Occipital lobe (tissue), 2 donors: Measurements from ENCODE around the gene CGNL1. TPM values are rescaled to one million over a fixed set of nuclear protein-coding genes. Genes with fewer than 3 reads are reported as not detected.

Experiments
- DNase-seq: peaks from one replicate; lab custom pipeline; 2025; lab: John Stamatoyannopoulos, UW
- total RNA-seq: library from RNA; depleted of rRNA; stranded (reverse); fragments of >200 nt; gene quantifications from one replicate; pipeline ENCODE4 v1.2.3, GENCODE V29; 2014

The CGNL1 gene
- 5.3 TPM for total RNA-seq

- no peak for DNase-seq
Measured at GRCh38 chr15:57375827-57376695, at the start of gene CGNL1. Gene CGNL1, plus strand, starts transcription at chr15:57376505. Its CDS starts 61,495 bp downstream, at chr15:57438000.

GRCh38 chr15:57327985-57328471, 48.3 kb upstream of the CGNL1 start:
- no peak for DNase-seq

GRCh38 chr15:57328479-57328878, 47.8 kb upstream of the CGNL1 start:
- no peak for DNase-seq

GRCh38 chr15:57328897-57329296, 47.4 kb upstream of the CGNL1 start:
- no peak for DNase-seq

- no peak for DNase-seq
Measured at GRCh38 chr15:57329582-57330367, 46.5 kb upstream of the CGNL1 start.

GRCh38 chr15:57330619-57331340, 45.5 kb upstream of the CGNL1 start:
- no peak for DNase-seq

GRCh38 chr15:57332326-57332725, 44.0 kb upstream of the CGNL1 start:
- DNase-seq = no peak

- DNase-seq = no peak
Measured at GRCh38 chr15:57333487-57333886, 42.8 kb upstream of the CGNL1 start.

- no peak for DNase-seq
Measured at GRCh38 chr15:57334257-57334656, 42.0 kb upstream of the CGNL1 start.

- no peak for DNase-seq
Measured at GRCh38 chr15:57335293-57335715, 41.0 kb upstream of the CGNL1 start.

- no peak for DNase-seq
Measured at GRCh38 chr15:57335719-57336118, 40.6 kb upstream of the CGNL1 start.

- DNase-seq = no peak
Measured at GRCh38 chr15:57337868-57338411, 38.4 kb upstream of the CGNL1 start.

- DNase-seq = no peak
Measured at GRCh38 chr15:57339321-57339720, 37.0 kb upstream of the CGNL1 start.

- DNase-seq = peak; percentile 16
Measured at GRCh38 chr15:57340682-57341259, 35.5 kb upstream of the CGNL1 start.

GRCh38 chr15:57343048-57343447, 33.3 kb upstream of the CGNL1 start:
- no peak for DNase-seq

- DNase-seq = no peak
Measured at GRCh38 chr15:57343498-57343897, 32.8 kb upstream of the CGNL1 start.

- no peak for DNase-seq
Measured at GRCh38 chr15:57344282-57344681, 32.0 kb upstream of the CGNL1 start.

GRCh38 chr15:57345584-57345983, 30.7 kb upstream of the CGNL1 start:
- no peak for DNase-seq

- DNase-seq = no peak
Measured at GRCh38 chr15:57348081-57348480, 28.2 kb upstream of the CGNL1 start.

- DNase-seq = no peak
Measured at GRCh38 chr15:57352535-57353316, 23.6 kb upstream of the CGNL1 start.
